ENCODE data around the gene PPP2R5C.

DNA sequence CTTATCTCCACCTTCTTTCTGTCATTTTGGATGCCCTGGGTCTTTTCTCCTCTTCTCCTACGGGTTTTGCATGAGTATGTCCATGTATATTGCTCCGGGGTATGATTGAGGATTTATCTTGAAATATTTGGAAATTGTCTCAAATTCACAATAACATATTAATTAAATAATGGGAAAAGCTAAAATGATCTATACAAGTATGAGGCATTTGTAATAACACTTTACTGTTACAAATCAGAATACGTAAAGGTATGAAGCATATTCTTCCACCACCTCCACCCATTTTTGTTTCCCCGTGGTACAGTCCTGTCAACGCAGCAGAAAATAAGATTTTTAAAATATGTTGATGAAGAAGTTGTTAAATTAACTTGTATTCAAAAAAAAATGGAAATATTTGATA lies 91.3 kb downstream of the PPP2R5C start:
- no peak for TF ChIP-seq JUNB (CRISPR knock-in tag; conservative IDR thresholded peaks at IDR 0.05)
- no peak for TF ChIP-seq POLR2A (conservative IDR thresholded peaks at IDR 0.05)
- no peak for TF ChIP-seq RFX5 (IDR thresholded peaks at IDR 0.05; ENCODE audit: low read depth, low read length)
- TF ChIP-seq, protein P1, sequence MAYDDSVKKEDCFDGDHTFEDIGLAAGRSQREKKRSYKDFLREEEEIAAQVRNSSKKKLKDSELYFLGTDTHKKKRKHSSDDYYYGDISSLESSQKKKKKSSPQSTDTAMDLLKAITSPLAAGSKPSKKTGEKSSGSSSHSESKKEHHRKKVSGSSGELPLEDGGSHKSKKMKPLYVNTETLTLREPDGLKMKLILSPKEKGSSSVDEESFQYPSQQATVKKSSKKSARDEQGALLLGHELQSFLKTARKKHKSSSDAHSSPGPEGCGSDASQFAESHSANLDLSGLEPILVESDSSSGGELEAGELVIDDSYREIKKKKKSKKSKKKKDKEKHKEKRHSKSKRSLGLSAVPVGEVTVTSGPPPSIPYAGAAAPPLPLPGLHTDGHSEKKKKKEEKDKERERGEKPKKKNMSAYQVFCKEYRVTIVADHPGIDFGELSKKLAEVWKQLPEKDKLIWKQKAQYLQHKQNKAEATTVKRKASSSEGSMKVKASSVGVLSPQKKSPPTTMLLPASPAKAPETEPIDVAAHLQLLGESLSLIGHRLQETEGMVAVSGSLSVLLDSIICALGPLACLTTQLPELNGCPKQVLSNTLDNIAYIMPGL (CRISPR knock-in tag; IDR thresholded peaks at IDR 0.05) = no peak
